NCI-H748 treated with DMSO at 0.1 percent for 48 hours (cell line): ENCODE data around the gene DLK1.

Experiments
- DNase-seq: peaks from one replicate; lab custom pipeline; 2025; lab: John Stamatoyannopoulos, UW

Gene DLK1

DNA sequence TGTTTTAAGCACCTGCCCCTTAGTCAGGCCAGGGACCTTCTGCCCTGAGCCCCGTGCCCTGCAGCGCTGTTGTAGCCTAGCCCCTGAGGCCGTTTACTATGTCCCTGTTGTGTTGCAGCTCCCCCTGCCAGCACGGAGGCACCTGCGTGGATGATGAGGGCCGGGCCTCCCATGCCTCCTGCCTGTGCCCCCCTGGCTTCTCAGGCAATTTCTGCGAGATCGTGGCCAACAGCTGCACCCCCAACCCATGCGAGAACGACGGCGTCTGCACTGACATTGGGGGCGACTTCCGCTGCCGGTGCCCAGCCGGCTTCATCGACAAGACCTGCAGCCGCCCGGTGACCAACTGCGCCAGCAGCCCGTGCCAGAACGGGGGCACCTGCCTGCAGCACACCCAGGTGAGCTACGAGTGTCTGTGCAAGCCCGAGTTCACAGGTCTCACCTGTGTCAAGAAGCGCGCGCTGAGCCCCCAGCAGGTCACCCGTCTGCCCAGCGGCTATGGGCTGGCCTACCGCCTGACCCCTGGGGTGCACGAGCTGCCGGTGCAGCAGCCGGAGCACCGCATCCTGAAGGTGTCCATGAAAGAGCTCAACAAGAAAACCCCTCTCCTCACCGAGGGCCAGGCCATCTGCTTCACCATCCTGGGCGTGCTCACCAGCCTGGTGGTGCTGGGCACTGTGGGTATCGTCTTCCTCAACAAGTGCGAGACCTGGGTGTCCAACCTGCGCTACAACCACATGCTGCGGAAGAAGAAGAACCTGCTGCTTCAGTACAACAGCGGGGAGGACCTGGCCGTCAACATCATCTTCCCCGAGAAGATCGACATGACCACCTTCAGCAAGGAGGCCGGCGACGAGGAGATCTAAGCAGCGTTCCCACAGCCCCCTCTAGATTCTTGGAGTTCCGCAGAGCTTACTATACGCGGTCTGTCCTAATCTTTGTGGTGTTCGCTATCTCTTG lies 7.6 kb downstream of the DLK1 start:
- no peak for DNase-seq

DNA sequence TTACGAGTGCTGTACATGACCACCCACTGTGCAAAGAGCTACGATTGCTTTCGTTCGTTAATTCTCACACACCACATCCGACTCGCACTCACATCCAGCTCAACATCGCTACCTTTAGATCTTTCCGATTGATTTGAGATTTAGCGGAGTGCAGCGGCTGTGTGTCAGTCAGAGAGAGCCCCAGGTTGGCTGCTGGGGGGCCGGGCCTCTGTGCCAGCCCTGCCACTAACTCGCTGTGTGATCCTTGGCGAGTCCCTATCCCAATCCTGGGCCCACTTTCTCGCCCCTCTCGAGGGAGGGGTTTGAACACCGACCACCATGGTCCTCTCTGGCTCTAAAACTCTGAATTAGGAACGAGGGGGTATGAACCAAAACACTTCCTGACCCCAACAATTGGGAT lies 8.6 kb downstream of the DLK1 start:
- no peak for DNase-seq

DNA sequence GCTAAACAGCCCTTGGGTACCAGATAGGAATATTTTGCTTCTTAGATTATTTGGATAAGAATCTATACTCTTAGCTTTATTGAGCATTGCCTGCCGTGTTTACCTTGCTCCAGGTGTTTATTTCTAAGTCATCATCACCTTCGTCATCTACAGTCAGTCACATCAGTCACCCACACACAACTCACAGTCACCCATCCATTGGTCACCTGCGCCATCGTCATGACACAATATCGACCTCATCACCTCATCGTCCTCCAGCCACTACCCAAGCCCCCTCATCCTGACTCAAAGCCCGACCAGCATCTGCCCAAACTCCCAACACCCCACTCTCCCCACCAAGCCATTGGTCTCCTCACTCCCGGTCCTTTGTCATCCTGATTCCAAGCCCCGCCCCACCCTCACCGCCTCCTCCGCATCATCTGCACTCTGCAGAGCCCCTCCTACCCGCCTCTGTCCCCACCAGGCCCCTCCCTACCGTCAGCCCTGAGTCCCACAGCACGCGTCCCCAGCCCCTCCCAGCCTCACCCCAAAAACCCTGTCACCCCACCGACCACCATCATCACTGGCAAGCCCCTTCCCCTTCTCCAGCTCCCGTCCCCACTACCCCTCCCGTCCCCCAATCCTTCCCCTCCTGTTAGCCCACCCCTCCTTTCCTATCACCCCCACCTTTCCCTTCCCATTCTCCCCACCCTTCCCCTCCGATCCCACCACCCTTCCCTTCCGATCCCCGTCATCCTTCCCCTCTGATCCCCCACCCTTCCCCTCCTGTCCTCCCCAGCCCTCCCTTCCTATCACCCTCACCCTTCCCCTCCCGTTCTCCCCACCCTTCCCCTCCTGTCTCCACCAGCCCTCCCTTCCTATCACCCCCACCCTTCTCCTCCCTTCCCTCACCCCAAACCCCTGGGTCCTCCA lies 9.8 kb downstream of the DLK1 start:
- no peak for DNase-seq

DNA sequence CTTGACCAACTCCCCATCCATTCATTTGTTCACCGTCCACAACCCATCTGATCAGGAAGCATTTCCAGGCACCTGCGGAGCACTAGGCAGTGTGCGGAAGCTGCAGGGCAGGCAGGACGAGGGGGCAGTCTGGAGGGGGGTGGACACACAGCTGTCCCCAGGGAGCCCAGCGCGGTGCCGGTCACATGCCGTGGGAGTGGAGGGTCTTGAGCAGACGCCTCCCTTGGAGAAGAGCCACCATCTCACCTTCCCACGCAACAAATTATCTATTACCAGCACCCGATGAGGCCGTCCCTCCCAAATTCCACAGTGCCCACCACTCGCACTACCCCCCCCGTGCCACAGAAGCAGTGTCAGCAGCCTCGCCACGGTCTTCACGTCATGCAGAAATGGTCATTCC lies 10.8 kb downstream of the DLK1 start:
- DNase-seq: no peak

DNA sequence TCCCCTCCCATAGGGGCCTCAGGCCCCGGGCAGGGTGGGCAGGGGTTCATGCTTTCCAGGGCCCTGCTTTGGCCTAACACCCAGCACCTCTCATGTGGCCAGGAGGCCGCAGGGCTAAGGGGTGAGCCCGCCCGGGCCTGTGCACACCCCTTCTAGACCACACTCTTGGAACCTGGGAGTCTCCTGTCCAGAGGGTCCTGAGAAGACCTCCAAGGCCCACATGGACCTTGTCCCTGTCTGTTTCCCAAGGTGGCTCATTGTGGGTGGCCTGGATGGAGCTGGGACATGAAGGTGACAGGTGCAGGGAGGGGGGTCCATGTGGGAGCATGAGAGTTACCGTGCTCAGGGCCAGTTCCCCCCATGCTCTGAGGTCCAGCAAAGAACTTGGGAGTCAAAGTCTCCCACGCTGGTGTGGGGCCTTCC lies 11.6 kb downstream of the DLK1 start:
- no peak for DNase-seq

DNA sequence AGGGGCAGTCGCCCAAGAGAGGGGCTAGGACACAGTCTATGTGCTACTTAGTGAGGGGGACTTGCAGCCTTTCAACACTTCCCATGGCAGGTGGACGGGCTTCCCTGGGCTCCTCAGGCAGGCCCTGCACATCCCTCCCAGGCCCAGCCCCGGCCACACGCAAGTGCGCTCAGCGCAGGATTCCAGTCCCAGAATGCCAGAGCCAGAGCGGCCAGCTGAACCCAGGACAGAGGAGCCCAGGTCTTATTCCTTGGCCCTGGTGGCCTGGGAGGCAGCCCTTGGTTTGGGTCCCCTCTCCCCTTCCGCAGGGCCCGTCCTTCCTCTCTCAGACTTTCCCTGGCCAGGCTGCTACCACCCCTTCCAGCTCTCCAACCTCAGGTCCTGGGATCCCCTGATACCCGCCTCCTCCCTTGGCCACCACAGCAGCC lies 12.0 kb downstream of the DLK1 start:
- no peak for DNase-seq

DNA sequence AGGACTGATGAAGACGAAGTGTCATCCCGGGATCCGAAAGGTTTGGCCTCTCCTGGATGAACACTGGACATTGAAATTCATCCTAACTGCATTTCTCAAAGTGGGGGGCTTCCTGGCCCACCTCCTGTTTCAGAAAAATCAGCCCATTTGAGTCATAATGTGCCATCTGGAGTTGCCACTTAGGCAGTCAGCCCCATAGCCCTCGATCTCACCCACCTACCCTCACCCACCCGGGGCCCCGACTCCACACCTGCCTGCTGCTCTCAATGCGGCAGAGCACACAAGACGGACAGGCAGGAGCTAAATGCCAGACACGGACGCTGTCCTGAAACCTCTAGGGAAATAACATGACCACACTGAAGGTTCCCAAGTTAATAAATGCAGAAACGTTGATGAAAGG lies 12.6 kb downstream of the DLK1 start:
- no peak for DNase-seq

DNA sequence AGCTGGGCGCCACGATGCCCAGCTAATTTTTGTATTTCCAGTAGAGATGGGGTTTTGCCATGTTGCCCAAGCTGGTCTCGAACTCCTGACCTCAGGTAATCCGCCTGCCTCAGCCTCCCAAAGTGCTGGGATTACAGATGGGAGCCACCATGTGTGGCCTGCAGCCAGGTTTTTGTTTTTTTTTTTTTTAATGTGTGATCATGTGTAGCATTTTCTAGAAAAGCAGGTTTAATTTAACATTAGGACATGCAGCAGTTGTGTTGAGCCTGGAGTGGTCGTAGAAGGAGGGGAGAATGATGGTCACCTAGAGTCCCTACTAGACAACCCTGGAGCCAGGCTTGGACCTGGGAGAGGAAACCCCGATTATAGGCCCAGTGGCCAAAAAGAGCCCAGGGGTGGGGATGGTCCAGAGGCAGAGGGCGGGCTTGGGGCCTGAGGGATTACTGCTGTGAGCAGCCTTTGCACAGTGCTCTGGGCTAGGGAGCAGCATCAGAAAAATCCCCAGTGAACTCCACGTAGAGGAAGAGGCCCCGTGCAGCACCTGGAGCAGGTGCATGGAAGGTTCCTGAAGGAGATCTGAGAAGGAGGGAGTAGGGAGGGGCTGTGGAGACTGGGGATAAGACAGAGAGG lies 13.6 kb downstream of the DLK1 start:
- no peak for DNase-seq

DNA sequence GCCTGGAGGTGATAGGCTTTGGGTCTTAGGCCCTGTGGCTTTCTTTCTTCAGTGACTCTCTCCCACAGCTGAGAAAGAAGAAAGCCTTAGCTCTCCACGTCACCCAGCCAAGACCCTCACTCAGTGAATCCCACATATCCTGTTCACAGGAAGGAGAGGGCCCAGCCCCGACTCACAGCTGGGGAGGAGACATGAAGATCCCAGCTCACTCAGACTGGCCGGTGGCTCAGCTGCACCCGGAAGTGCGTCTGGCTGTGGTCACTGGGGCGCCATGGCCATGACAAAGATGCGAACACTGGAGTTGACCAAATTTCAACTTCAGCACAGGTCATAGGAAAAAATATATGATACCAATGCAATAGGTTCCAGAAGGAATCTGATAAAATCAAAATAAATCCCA lies 14.2 kb downstream of the DLK1 start:
- DNase-seq: no peak

DNA sequence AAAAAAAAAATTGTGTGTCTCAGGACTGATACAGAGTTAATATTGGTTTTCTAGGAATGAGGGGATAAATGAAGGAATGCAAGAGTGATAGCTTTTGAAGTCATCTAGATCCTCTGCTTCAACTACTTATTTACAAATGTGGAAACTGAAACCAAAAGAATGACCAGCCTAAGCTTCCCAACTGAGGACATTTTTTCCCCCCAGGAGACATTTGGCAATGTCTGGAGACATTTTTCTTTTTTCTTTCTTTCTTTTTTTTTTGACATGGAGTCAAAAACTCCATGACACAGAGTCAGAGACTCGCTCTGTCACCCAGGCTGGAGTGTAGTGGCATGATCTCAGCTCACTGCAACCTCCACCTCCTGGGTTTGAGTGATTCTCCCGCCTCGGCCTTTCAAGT lies 15.3 kb downstream of the DLK1 start:
- no peak for DNase-seq

DNA sequence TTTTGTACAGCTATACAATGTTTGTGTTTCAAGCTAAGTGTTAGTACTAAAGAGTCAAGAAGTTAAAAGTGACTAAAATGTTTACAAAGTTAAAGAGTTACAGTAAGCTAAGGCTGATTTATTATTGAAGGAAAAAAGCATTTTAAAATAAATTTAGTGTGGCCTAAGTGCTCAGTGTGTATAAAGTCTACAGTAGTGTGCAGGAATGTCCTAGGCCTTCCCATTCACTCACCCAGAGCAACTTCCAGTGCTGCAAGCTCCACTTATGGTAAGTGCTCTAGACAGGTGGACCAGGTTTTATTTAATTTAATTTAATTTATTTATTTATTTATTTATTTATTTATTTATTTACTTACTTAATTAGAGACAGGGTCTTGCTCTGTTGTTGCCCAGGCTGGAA lies 19.6 kb downstream of the DLK1 start:
- DNase-seq: no peak

DNA sequence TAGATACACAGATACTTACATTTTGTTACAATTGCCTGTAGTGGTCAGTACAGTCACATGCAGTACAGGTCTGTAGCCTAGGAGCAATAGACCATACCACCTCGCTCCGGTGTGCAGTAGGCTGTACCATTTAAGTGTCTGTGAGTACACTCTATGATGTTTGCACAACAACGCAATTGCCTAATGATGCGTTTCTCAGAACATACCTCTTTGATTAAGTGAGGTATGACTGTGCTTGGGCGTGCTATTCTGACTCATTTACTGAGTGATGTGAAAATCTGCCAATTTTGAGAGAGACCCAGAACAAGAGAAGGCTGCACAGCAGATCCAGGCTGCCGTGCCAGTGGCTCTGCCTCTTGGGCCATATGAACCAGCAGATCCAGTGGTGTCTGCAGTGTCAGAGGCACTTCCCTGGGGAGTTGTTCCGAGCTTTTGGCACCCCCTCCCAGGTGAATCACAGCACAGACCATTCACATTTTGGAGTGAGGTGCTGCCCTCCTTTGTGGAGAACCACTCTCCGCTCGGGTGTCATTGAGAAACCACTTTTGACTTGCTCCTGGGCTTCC lies 20.4 kb downstream of the DLK1 start:
- DNase-seq: peak; percentile 17

DNA sequence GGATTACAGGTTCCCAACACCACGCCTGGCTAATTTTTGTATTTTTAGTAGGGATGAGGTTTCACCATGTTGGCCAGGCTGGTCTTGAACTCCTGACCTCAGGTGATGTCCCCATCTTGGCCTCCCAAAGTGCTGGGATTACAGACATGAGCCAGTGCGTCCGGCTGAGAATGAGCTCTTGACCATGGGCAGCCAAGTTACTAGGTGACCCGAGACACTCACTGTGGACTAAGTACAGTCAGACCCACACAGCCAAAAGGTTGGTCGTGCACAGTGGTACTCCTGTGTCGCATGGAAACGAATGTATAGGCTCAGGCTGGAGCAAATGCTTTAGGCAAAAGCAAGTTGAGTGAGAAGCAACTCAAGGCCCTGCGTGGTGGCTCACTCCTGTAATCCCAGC lies 21.0 kb downstream of the DLK1 start:
- no peak for DNase-seq

DNA sequence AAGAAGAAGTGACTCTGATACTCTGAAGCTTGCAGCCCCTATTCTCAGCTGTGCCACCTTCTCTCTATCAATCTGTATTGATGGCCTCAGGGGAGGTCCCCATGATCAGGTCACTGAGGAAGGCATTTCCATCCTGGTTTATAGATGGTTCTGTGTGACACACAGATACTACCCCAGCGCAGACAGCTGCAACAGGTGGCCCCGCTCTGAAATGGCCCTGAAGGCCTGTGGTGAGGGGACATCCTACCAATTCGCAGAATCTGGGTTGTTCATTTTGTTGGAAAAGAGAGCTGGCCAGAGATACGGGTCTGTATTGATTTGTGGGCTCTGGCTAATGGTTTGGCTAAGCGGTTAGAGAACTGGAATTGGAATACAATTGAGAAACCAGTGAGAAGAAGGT lies 21.7 kb downstream of the DLK1 start:
- DNase-seq: no peak

DNA sequence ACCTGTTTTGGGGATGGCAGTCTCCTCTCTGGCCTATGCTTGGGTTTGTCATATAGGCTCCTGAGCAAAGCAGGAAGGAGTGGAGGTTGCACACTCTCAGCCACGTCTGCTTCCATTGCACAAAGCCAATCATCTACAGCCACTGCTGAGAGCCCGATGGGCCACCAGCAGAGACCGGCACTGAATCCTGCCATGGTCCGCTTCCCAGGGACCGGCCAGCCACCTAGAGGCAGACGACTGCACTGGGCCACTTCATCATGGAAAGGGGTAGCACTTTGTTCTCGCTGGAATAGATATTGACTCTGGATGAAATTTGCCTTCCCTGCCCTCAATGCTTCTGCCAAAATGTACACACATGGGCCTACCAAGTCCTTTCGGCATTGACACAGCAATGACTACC lies 22.3 kb downstream of the DLK1 start:
- no peak for DNase-seq

DNA sequence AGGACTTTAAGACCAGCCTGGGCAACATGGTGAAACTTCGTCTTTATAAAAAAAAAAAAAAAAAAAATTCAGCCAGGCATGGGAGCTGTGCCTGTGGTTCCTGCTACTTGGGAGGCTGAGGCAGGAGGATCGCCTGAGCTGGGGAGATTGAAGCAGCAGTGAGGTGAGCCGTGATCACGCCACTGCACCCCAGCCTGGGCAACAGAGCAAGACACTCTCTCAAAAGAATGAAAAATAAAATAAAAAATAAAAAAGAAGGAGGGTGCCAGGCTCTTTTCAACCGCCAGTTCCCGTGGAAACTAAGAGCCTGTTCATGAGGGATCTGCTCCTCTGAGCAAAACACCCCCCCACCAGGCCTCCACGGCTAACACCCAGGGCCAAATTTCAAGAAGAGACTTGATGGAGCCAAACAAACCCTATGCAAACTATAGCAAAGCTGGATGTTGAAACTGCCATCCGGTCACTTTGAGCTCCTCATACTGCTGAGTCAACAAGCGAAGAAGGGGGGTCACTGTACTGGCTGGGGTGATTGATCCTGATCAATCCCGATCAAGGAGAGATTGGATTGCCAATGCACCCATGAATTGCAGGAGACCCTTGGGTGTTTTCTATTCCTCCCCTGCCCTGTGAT lies 23.4 kb downstream of the DLK1 start:
- no peak for DNase-seq

DNA sequence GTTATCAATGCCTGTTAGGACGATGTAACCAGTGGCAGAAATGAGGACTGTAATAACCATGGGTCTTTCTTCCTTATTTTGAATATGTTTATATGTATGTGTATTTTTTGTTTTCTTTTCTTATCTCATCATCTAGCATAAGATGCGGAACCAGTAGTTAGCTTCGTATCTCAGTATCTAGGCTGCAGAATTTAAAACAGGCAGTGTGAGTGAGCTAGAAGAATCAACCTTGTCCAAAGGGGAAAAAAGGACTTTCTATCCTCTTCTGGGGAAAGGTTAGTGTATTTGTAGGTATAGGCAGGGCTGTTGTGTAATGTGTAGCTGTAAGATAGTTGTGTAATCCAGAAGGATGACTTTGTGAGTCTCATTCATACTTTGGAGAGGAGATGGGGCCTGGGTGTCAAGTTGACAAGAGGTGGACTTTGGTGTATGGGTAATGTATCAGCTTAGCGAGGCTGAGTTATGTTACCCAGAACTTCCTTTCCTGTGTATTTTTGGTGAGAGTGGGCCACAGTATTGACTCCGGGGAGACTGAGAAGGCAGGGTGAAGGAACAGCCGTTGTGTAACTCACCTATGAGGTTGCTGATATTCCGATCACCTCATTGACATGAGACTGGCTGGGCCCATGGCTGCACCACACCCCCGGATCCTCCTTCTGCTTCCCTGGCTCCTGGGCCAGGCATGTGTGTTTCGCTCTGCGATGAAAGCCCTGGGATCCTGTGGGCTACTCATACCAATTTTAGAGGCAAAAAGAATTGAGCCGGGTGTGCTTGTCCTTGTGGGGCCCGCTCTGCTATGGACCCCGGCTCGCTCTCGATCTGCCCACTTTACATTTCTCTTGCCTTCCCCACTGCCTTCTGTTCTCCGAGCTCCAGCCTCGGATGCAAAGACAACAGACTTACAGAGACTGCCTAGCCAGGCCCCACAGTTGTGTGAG lies 24.3 kb downstream of the DLK1 start:
- no peak for DNase-seq

DNA sequence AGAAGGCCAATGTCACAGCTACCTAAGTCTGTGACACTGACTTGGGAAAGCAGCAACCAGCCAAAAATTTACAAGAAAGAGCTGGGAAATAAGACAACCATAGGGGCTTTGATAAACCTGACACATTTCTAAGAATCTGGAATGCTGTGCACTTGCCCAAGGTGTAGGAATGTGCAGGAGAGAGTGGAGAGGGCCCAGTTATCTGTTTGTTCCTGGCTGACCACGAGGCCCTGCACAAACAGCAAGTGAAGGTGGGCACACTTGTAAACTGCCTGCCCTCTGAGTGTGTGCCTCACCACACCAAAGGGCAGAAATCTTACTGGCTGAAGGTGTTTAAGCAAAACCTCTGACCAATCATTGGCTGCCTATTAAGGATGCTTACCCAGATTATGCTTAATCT lies 27.3 kb downstream of the DLK1 start:
- no peak for DNase-seq

DNA sequence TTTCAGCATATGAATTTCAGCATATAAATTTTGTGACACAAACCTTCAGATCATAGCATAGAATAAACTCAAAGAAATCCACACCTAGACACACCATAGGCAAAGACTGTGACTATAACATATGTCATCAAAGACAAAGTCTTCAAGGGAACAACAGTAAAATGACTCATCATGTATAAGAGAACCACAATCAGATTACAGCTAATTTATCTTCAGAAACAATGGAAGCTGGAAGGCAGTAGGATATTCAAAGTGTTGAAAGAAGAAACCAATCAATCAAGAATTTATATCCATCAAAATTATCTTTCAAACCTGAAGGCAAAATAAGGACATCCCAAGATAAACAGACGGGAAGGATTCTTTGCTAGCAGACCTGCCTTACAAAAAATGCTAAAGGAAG lies 29.0 kb downstream of the DLK1 start:
- DNase-seq: no peak

DNA sequence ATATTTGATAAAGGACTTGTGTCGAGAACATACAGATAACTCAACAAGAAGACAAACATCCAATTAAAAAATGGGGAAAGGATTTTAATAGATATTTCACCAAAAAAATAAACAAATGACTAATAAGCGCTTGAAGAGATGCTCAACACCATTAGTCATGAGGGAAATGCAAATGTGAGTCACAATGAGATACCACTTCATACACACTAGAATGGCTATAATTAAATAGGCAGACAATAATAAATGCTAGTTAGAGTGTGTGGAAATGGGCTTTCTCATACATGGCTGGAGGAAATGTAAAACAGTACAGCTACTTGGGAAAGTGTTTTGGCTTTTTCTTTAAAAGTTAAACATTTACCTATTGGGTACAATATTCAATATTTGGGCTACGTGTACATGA lies 34.8 kb downstream of the DLK1 start:
- peak; percentile 16 for DNase-seq
